Prostate gland (tissue), 2 donors: ENCODE data around the gene ARSG.

Experiments
- CTCF ChIP-seq, 4 experiments: fragments of 200-600 bp in 2 of 4; fragments of 450-650 bp in 2 of 4; sonication (generic) in 2 of 4; IDR thresholded peaks; 1 replicate in 3 of 4; 2 replicates in 1 of 4; pipeline ENCODE4 v1.5.1; 2016 to 2019; ENCODE audit warnings: antibody characterized with exemption in 4 of 4, mild to moderate bottlenecking in 2 of 4, moderate library complexity in 2 of 4
- POLR2A ChIP-seq: fragments of 450-650 bp; IDR thresholded peaks from one replicate; pipeline ENCODE4 v1.6.1; 2016; ENCODE audit warnings: antibody characterized with exemption, mild to moderate bottlenecking
- POLR2AphosphoS5 ChIP-seq: sonication (generic); formaldehyde crosslinking; IDR thresholded peaks from one replicate; pipeline ENCODE4 v1.6.1; 2017; ENCODE audit warnings: antibody characterized with exemption

DNA sequence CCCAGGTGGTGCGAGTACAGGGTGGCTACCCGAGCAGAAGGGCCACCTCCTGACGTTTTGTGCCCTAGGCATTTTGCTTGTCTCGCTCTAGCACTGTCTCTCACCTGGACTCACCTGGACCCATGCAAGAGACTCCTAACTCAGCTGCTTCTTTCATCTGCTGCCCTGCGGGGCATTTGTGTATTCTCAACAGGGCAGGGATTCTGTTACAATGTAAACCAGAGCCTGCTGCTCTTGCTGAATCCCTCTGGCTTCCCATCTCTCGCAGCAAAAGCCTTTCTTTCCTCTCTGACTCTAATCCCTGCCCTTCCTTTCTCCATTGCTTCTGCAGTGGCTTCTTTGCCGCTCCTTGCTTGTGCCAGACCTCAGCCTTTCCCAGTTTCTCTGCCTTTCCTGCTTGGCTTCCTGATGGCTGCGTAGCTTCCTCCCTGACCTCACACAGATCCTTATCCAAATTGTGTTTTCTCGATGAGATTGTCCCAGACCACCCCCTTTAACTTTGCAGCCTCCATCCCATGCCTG, 10.2 kb downstream of the ARSG start:
- TF ChIP-seq POLR2A = no peak
- TF ChIP-seq CTCF (IDR thresholded peaks at IDR 0.05) = no peak
- TF ChIP-seq POLR2AphosphoS5 = no peak
